Head of caudate nucleus (tissue), 42 donors: ENCODE measurements around the gene ZNF438.

Experiments
- DNase-seq, 42 donors: peaks; one replicate each; pipeline versions ENCODE4 v3.0.0 to v3.0.0-alpha.2; 2020 to 2021; ENCODE audit warnings: mixed read lengths in 7 of 42
- intact Hi-C: fragments of 100-400 bp; cut with DNase I; formaldehyde crosslinking; loops from one replicate; pipeline ENCODE4 v1.15.0; 2022

Gene ZNF438, protein sequence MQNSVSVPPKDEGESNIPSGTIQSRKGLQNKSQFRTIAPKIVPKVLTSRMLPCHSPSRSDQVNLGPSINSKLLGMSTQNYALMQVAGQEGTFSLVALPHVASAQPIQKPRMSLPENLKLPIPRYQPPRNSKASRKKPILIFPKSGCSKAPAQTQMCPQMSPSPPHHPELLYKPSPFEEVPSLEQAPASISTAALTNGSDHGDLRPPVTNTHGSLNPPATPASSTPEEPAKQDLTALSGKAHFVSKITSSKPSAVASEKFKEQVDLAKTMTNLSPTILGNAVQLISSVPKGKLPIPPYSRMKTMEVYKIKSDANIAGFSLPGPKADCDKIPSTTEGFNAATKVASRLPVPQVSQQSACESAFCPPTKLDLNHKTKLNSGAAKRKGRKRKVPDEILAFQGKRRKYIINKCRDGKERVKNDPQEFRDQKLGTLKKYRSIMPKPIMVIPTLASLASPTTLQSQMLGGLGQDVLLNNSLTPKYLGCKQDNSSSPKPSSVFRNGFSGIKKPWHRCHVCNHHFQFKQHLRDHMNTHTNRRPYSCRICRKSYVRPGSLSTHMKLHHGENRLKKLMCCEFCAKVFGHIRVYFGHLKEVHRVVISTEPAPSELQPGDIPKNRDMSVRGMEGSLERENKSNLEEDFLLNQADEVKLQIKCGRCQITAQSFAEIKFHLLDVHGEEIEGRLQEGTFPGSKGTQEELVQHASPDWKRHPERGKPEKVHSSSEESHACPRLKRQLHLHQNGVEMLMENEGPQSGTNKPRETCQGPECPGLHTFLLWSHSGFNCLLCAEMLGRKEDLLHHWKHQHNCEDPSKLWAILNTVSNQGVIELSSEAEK

DNA sequence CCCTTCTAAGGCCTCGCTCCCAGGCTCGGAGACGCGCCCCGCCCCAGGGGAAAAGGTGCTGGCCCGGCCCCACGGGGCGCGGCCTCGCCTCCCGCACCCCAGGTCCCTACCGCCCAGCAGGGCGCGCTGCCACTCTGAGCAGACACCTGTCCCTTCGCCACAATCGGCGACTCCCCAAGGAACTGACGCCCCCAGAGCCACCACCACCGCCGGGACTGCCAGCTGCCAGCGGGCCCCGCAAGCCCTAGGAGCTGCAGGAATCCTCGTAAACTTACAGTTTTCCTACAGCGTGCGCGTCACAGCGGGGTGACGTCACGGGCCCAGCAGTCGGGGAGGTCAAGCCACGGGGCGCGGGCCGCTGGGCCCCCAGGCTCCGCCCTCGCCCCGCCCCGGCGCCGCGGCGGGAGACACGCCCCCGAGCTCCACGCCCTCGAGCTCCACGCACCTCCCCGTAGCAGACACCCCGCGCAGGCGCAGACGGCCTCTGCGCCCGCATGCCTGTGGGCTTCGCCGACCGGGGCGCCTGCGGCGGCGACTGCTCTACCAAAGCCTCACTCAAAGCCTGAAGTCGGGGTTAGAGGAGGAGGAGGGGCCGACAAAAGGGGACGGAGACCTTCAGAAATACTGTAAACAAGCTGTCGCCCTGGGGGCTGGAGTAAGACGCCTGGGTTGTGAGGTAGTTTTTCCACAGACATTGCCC, at the start of gene ZNF438:
ZNF438 (minus strand) TSS at position 308 of the 700 bp plus-strand sequence. CDS start 154,831 bp downstream, outside the sequence.
- intact Hi-C loops = loop anchor here (5.0 to 10.0 kb wide), 4 partner anchors 101 to 731 kb away; no protein-coding TSS in a partner anchor
- peak; percentile 84 to 98 (median 95) for DNase-seq

DNA sequence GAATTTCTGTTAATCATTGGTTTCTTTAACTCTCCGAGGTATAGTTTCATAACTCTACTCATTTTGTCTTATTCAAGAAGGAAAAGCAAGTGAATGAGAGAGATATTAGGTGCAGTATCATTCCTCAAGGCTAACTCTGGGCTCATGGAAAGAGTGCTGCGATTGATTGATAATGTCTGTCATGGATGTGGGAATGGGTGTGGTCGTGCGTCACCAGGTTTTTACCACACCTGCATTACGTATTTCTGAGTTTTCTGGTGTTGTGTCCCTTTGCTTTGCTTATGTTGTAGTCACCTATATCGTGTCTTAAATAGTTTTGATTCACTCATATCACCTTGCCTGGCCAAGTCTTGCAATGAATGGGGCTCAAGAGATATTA, 44.9 kb upstream of the ZNF438 start:
- DNase-seq = no peak
- intact Hi-C loops = no loop called here

DNA sequence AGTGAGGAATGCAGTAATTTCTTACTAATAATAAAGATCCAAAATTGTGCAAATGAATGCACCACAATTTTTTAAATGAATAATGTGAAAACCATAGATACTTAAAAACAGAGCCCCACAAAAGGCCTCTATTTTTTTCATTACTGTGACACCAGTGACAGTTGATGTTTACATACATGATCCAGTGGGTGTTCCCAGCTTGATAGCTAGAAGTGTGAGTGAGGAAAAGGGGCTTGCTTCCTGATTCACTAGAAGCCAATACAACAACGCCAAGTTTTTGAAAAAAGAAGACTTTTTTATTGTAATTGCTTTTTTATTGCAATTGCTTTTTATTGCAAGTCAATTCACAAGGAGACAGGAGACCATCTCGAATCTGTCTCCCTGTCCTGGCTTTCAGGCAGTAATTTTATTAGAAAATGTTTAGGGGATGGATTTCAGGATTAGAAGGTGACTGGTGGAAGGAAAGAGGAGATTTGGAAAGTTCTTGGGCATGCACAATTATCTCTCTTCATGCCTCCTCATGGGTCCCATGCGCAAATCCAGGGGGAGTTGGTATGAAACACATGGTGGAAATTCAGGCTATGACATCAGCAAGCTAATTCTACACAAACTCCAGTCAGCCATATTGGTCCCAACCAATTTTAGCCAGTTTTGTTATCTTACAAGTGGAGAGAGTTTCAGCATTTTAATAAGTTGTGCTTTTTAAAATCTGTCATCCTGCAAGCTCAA, 44.4 kb upstream of the ZNF438 start:
- no peak for DNase-seq
- intact Hi-C loops = no loop called here

DNA sequence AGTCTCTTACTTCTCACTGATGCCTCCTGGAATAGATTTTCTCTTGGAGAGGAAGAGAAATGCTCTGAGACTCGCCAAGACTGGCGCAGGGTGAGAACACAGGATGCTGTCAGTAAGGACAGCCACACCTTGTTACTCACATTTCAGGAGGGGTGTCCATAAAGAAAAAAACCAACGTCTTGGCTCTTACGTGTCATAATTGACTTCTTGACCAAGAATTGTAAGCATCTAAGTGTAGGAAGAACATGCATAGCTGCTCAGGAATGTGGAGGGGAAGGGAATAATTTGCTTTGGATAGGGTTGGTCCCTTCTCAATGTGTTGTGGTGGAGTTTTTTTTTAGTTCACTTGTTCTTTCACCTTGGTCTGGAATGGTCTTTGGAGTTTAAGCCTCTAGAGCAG, 43.8 kb upstream of the ZNF438 start:
- intact Hi-C loops = no loop called here
- no peak for DNase-seq

DNA sequence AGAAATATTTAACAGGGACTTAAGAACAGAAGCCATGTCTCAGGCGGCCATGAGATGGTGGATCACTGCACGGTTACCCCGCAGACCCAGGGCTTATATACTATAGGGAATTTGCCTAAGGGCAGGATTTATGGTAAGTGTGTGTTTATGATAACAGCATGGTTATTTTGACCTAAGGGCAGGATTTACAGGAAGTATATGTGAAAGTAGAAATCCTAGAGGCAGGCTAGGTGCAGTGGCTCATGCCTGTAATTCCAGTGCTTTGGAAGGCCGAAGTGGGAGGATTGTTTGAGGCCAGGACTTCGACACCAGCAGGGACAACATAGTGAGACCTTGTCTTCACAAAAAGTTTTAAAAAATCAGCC, 43.0 kb upstream of the ZNF438 start:
- intact Hi-C loops = no loop called here
- no peak for DNase-seq

DNA sequence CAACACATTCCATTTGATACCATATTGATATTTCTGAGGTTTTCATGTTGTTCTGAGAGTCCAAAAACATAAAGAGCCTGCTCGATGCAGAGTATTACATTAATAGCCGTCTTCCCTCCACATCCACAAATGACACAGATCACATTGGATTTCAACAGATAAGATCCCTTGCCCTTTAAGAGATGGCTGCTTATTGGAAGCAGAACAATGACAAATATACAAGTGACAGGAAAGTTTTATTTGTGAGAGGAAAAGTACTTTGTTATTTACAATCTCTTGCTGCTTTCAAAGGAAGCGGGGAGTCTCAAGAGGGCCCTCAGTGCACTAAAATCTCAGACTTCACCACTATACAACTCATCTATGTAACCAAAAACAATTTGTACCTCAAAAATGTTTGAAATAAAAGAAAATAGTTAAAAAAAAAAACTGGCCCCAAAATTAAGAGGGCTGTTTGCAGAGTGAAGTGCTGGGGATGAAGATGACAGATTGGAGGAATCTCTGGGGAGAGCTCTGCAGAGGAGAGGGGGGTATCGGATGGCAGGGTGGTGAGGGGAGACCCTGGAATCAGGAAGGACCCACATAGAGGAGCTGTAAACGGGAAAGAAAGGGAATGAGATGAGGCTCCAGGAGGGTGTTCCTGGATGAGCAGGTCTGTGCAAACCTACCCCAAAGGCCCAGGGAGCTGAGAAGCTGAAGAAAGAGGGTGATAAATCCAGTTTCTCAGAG, 42.5 kb upstream of the ZNF438 start:
- DNase-seq = no peak
- intact Hi-C loops = no loop called here

DNA sequence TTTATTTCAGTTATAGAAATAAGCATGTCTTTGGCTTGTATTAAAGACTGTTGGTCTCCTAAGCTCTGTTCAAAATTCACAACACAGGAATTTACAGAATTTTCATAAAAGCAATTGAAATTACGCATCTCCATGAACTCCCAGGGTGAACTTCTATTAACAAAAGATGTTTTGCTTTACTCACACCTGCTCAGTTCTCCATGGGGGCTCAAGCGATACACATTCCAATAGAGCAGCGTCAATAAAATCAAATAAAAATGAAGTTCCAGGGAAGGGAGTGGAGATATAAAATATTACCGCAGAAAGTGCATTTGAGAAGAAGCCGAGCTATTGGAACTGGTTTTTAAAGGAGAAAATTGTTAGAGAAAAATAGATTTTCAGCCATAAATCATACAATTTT, 41.5 kb upstream of the ZNF438 start:
- intact Hi-C loops = no loop called here
- DNase-seq = no peak

DNA sequence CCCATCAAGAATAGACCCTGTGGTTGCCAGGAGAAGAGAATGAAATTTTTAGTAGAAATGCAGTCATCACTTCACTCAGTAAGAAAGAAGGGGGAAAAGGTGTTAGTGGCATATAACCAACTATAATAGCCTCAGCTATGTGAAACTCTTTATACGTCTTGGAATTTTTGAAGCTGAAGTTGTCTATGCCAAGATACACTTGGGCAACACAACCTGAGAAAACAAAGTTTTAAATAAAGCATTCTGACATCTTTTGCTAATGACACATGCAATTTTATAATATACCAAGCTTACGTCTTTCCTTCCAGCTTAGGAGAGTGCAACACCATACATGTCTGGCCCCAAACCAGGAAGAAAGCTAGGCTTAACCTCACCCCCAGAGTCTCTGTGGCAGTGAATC, 40.8 kb upstream of the ZNF438 start:
- intact Hi-C loops = no loop called here

DNA sequence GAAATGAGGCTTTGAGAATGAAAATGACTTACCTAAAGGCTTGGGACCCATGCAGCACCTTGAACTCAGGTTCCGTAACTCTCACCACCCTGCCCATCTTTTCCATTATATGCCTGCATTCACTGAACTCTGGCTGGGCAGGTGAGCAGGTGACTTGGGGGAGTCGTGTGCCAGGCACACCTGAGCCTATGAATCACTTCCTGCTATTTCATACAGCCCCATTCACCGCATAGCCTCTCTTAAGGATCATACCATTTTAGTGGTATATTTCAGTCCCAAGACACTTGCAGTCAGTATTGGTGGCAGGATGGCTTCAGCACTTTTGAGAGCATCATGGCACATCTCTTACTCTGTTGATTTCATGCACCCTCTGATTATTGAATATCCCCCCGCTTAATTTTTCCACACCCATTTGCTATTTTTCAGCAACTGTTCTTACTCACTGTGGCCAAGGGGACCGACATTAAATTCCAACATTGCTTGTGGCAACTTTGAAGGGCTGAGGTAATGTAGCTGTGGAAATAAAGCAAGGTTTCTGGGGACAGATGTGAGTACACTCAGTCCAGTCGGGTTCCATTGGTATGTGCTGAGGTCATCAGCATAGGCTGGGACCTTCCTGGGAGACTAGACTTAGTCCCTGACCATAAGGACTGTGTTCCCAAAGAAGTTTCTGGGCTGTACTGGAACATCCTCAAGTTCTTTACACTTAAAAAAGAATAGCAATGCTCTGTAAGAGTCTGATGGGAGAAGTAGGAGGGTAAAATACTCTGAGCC, 39.8 kb upstream of the ZNF438 start:
- intact Hi-C loops = no loop called here
- DNase-seq = no peak

More for the DNA sequence above, 40.8 kb upstream of the ZNF438 start:
- no peak for DNase-seq

DNA sequence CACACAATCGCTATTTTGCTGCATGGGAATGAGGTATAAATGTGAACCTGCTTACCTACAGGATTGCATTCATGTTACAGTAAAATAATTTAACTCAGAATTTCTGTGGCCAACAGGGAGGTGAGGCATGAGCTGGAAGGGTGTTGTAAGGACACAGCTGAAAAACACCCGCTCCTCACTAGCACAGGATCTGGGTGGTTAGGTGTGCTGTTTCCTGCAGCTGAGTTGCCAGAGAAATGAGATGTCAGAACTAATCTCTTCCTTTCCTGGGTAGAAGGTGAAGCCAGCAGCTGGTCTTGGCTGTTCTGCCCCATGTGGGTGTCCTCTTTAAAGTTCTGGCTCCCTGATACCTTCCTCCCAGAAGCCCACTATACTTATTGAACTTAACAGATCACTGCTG, 39.0 kb upstream of the ZNF438 start:
- intact Hi-C loops = no loop called here

DNA sequence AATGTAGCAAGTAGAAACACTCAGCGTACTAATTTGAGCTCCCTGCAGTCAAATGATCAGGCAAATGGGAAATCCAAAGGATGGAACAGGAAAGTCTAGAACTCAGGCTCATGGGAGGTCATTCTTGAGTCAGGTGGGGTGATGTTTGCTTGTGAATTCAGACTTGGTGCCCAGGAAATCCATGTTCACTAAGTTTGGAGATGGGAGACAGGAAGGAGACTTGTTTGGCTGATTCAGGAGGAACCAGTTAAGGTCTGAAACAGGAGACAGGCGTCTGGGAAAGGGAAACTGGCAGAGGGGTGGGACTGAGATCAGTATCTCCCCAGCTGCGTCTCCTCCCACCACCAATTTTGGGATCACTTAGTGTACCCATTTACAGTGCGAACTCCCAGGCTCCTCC, 38.4 kb upstream of the ZNF438 start:
- no peak for DNase-seq
- intact Hi-C loops = no loop called here

More for the DNA sequence above, 39.0 kb upstream of the ZNF438 start:
- DNase-seq = no peak

DNA sequence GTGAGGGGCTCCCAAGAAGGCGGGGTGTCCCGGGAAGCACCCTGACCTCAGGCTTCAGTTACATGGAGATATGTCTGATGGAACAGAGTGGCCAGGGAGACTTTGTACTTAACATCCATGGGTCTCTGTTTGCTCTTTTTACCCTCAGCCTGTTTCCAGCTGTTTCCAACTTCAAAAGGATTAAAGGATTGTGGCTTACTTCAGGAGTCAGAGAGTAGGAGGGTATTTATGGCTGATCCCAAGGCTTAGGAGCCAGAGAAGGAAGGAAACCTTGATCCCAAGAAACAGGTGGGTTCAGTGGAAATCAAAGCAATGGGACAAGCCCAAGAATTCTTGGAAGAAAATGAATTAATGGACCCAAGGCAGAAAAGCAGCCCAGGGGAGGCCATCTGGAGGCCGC, 37.7 kb upstream of the ZNF438 start:
- no peak for DNase-seq
- intact Hi-C loops = no loop called here

DNA sequence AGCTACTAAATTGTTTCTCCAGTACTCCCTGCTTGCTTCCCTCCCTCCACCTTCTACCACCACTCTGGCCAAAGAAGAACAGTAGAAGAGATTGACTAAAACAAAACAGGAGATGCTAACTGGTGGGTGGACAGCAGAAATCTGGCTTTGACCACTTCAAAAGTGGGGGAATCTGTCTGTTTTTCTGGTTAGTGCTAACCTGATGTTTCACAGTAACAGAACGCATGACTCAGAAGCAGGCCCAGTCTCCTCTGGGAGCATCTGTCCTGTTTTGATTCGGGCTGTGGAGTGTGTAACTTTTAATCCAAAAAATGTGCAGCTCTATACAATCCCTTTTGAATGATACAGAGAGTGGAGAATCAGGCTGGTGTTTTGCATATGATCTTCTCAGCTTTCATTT, 32.7 kb upstream of the ZNF438 start:
- intact Hi-C loops = no loop called here

DNA sequence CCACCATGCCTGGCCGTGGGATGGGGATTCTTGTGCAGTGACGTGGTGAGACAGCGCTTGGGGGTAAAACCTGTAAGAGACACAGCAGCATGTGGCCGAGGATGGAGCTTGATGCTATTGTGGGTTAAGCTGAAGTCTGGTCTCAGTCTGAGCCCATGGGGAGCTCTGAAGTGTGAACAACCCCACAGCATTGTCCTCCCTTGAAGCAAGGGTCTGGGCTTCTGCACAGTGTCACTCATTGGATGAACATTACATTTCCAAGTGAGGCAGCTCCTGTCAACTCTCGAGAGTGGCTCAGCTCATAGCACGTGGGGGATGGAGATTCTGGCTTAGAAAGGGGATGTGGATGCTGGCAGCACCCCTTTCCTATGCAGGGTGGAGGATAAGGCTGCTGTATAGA, 32.2 kb upstream of the ZNF438 start:
- no peak for DNase-seq
- intact Hi-C loops = no loop called here

More for the DNA sequence above, 32.7 kb upstream of the ZNF438 start:
- no peak for DNase-seq

DNA sequence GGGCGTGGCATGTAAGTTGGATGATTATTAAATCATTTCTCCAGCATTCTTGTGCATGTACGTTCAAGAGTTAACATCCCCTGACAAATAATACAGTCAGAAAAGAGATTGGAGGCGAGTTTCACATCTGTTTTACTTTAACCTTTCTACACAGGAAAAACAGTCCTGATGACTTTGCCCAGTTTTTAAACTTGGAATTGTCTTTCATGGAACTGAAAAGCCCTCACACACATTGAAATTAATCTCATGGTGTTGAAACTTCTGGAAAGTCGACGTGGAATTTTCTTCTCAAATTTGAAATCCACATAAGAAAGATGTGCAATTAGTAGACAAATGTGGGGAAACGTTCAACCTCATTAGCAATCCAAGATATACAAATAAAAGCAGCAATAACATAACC, 31.2 kb upstream of the ZNF438 start:
- no peak for DNase-seq
- intact Hi-C loops = no loop called here

DNA sequence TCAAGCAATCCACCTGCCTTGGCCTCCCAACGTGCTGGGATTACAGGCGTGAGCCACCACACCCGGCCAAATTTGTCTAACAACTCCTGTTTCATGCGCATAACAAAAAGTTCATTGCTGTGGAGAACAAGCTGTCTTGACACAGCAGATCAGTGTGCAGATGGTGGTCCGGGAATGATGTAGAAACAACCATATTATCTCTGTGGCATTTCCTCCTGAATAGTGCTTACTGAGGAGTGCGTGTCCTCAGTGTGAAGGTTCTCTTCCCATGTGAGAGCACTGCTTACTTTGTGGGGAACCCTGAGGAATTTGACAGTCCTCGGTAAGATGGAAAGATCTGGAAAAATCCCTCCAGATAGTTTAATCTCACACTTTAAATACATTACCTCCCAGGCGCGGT, 30.3 kb upstream of the ZNF438 start:
- intact Hi-C loops = no loop called here
- DNase-seq = no peak

DNA sequence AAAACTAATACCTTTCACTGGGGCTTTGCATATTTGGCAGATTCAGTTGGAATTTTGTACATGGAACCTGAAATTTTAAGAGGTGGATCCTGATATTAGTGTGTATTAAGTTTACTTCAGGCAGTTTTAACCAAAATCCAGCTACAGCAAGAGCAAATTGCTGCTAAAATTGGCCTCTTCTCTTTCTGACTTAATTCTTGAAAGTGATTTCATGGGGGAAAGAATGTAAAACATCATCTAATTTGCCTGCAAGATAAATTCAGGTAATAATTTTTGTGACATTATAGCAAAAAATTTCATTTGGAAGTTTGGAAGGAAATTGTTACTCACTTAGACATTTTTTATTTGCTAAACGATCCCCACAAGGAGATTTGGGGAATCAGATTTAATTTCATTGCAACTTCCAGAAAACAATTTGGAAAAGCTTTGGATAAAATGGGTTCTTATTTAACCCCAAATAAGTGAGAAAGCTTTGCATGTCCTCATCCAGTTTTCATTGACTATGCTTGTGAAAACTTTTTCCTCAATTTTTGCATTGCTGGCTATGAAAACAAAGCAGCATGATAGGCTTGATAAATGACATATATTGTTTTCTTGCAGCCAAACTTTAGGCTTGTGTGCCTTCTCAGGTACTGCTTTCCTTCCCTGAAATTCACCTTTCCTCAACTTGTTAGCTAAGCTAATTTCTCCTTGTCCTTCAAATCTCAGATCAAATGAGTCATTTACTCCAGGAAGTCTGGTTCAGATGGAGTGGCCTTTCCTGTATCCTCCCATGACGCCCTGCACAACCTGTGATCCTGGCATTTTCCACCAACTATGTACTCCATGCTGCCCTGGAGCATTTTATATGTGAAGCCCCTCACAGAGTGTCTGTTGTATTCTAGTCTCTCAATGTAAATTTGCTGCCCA, 27.4 kb upstream of the ZNF438 start:
- intact Hi-C loops = no loop called here
- no peak for DNase-seq
